ENCODE results near the gene ASTN1.

Gene ASTN1

GRCh38 chr1:176864211-176864610 is 300.3 kb downstream of the ASTN1 start:
- no peak for DNase-seq

- no peak for DNase-seq
Observed at GRCh38 chr1:176863613-176864012, 300.9 kb downstream of the ASTN1 start.

- no peak for DNase-seq
Observed at GRCh38 chr1:176858433-176858916, 306.0 kb downstream of the ASTN1 start.

DNA sequence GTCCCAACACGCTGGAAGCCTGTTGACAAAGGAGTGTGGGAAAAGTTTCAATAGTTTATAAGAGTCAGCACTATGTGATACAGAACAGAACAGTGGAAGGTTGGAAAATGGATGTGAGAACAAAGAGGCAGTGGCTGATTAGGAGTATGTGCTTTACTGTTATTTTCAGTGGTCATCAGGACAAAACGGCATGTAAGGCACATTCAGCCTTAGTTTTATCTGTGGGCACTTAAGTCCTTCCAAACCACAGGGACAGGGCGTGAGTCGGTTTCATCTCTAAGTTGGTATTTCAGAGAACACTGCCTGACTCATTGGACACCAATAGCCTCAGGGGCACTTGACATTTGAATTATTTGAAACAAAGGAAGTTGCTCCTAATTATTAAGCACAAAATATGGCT is 306.9 kb downstream of the ASTN1 start:
- no peak for DNase-seq

DNA sequence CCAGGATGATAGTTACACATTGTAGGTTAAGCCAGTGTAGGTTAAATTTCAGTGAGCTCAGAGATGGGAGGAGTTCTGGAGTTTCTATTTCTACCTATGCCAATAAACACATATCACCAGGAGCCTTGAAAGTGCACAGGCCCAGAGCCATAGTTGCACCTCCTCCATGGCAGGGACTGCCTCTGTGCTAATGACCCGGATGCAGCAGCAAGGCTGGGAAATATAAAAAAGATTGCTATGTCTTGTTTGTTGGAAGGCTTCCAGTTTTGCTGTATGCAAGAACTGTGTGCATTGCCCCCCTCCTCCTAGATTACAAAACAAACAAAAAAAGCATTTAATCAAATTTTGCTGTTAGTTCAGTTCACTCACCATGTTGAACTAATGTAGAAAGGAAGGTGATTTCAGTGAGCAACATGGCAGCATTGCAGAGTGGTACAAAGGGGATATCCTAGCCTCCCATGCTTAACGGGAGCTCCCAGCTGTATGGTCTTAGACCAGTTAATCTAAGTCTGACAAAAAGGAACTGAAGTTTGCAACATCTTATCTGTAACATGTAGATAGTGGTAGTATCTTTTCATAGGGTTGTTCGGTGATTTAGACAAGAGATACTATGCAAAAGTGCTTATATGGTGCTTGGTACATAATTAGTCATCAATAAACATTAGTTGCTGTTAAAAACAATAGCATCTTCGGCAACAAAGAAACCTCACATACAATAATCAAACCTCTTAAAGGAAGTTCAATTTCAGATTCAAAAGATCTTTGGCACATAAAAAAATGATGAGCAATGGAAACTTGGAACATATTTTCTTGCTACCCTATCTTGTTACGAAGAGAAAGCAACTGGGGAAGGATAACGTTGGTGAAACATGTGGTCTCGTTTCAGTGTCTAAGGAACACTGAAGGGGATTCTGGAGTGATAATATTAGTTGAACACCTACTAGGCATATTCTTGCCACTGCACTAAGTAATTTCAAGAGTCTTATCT is 309.5 kb downstream of the ASTN1 start:
- DNase-seq: no peak

DNA sequence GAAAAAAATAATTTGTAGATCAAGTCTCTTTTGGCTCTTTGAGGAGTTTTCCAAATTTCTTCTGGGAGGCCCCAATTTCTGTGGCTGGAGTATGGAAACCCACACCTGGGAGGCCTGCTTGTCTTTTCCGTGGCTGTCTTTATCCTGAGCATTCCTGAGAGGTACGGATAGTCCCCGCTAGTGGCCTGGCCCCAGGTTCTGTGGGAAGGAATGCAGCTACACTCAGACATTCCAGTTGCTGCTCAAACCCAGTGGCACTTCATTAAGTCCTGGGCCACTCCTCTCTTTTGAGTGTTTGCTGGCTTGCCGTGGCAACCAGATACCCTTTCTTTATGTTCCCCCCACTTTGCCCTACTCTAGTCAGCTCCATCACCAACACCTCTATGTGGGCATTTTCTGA is 310.4 kb downstream of the ASTN1 start:
- DNase-seq: no peak

DNA sequence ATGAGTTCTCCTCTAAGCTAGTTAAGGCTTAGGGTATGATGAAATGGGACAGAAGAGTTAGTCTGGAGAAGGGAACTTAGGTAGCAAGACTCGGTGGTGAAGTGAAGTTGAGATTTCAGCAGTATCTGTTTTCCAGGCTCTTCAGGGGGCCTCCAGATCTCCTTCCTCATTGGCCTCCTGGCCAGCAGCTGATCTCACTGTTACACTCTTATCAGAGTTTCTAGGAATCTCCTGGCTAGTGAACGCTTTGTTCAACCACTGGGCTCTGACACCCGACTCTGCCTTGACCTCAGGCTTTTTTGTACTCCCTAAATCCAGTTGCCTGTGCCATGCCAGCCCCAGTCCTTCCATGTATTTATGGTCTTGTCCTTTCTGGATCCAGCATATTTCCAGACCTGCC is 311.0 kb downstream of the ASTN1 start:
- DNase-seq: no peak

DNA sequence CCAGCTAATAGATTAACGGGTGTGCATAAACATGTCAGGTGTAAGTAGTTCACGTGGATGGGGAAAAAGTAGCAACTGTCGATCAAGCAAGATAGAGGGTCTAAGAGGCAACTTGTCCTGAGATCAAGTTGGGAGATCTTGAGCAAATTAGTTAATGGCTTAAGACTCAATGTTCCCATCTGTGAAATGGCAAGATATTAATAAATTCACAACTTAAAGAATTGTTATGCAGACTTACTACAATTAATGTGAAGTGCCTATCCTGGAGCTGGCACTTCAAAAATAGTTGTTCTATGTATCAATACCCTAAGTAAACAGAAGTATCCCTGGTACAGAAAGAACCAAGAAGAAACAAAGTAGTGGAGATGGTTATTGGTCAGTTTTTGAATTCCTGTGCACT is 312.4 kb downstream of the ASTN1 start:
- DNase-seq: no peak

DNA sequence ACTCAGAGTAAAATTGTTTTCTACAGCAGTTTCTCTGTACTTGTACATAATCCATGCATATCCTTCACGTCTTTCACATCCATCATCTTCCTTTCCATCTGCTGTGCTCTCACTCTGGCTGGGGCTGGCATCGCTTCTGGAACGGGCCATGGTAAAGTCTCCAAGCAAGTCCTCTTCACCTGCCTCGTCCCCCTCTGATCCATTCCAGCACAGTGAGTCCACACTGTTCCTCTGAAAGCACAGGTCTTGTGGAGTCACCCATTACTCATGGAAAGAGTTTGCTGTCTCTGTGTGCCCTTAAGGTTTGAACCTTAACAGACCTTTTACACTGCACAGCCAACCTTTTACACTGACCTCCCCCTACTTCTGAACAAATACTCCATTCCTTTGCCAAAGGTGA is 313.6 kb downstream of the ASTN1 start:
- no peak for DNase-seq

- no peak for DNase-seq
Observed at GRCh38 chr1:176849281-176849680, 315.2 kb downstream of the ASTN1 start.

DNA sequence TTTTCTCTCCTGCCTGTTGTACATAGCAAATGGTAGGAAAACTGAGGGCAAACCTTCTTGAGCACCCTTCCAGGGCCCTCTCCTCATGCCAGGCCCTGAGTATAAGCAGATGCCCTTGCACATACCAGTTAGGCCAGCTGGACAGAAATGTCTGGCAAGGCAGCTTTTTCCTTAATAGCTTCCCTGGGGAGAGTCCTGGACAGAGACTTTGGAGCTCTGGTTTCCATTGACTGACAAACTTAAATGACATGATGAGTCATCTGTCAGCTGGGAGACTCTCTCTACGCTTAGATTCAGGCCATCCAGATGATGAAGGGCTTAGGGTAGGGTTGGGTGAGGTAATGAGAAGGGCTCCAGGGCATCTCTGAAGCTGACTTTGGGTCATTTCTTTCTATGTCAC is 317.5 kb downstream of the ASTN1 start:
- no peak for DNase-seq

DNA sequence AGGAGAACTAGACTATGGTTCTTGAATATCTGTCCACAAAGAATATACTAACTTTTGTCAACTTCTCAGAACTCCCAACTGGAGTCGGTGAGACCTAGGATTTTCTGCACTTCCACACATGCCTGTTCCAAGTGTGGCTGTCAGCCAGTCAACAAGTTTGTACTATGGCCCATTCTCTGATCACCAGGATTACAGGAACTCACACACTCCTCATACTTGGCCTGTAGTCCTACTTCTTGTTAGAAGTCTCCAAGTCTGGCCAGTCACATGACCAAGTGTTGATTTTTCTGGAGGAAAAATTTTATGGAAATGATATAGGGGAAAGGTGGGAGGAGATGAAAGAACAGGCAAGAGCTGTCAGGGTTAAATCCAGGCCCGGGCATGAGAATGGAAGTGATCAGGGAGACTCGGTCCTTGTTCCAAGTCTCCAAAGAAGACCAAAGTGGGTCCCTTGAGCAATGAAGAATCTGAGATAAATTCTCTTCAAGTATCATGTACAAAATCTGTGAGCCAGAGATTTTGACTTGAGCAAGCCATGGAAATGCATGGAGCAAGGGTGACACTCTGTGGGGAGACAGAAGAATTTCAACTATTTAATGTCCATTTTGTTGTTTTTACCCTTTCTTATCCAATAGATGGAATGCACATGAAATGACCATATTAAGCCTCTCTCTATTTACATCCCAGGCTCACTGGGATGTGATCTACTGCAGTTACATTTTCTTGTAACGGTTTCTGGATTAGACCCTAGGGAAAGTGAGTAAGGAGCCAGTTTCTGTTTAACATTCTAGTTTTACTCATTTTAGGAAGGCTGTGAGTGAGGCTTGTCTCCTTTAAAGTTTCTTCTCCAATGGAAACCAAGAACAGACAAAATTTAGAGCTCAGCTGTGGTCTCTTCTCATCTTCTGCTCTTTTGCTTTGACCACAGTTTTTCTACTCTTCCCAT is 320.9 kb downstream of the ASTN1 start:
- DNase-seq: no peak

DNA sequence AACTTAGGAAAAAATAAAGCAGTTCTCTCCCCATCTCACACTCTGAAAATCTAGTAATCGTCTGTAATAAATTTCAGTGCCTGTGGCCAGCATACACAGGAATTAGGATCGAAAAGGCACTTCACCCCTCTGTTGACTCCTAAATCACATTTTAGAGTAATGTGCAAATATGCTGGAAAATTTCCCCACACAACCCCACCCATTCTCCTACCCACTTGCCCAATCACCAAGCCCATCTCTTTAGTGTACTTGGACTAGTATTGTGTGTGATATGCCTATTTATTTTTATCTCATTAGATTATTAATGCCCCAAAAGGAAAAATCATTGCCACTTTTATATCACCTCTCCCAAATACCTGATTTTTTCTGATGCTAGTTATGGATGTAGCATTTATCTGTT is 323.3 kb downstream of the ASTN1 start:
- DNase-seq: no peak

DNA sequence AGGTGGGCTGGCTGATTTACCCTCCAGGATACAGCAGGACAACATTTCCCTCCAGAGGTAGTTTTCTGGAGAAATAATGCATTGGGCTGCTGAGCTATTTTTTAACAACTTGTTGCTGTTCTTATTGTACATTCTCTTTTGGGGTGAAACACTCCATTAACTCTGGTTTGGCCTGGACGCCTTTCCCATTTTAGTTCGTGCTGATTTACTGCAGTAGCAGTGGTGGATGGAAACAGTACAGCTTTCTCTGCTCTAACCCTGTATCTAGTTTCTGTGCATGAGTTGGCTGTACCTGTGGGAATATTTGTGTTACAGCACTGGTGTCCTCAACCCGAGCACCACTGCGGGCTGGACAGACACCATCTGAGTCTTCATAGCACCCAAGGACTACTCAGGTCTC is 325.3 kb downstream of the ASTN1 start:
- DNase-seq: no peak

DNA sequence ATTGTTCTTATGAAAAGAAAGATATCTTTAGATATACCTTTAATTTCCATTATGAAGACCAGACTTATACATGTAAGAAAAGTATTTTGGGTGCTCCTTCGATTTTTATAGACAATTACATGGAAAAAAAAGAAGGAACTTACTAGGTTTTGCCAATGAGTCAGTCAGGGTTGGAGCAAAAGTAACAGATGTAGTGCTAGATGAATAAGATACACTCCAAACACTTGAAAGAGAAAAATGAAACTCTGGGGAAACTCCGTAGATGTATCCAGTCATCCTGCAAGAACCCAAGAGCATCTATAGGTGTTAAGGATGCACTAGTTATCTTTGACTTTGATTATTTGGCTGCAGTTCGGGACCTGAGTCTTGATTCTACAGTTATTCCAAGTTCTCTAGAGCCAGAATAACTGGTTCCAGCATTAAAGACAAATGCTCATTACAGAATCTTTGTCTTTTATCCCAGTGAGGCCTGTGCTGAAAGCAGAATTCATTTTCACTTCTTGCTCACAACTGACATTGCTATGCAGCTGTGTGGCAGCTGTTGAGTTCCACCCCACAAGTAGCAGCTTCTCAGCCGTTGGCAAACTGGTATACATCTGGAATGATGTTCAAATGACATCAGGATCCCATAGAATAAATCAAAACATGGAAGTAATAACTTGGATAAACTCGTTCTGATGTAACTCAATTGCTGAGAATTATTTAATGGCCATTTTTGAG is 326.1 kb downstream of the ASTN1 start:
- no peak for DNase-seq

DNA sequence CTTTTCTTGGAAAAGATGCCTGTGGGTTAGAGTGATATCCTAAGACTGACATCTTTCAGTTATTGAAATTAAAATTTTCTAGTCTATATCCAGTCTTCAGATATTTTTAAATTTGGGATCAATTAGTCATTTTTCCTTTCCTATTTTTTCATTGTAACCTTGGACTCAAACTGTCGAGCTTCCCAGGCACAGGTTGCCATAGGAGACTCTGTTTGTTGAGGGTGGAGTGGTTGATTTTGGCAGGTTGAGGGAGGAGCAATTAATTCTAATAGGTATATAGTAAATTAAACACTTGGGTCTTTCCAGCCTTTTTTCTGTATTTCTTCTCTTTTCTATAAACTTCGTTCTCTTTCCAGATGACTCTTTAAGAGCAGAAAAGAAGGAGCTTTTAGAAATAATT is 326.8 kb downstream of the ASTN1 start:
- DNase-seq: no peak

- DNase-seq: no peak
Observed at GRCh38 chr1:176831150-176831549, 333.4 kb downstream of the ASTN1 start.

- DNase-seq: no peak
Observed at GRCh38 chr1:176829261-176829660, 335.3 kb downstream of the ASTN1 start.

GRCh38 chr1:176826265-176826664 is 338.2 kb downstream of the ASTN1 start:
- no peak for DNase-seq

GRCh38 chr1:176820391-176821031 is 344.0 kb downstream of the ASTN1 start:
- no peak for DNase-seq

GRCh38 chr1:176816232-176816631 is 348.3 kb downstream of the ASTN1 start:
- DNase-seq: no peak

- DNase-seq: no peak
Observed at GRCh38 chr1:176815621-176816020, 348.9 kb downstream of the ASTN1 start.
